Epithelial cell of esophagus (primary cell): Measurements from ENCODE around the gene SPON2.
A peak's percentile ranks its signal among the peaks of the same experiment; 100 is the strongest.
"Not testable (repeated sequence)": the region's sequence is repeated elsewhere in the genome, so short reads cannot be mapped to it uniquely, and the experiment has no call there.

Experiments
- DNase-seq: peaks from one replicate; pipeline ENCODE4 v3.0.0; 2010; ENCODE audit warnings: low read depth
- H3K4me3 ChIP-seq: 2 replicates; pipeline ENCODE4 v1.5.1; 2011; ENCODE audit warnings: mild to moderate bottlenecking, low read length, control low read depth
- CTCF ChIP-seq: IDR thresholded peaks from 2 replicates; pipeline ENCODE4 v1.5.1; 2011; ENCODE audit warnings: low read depth, mild to moderate bottlenecking, low read length, control low read depth, inconsistent platforms; ENCODE audit not compliant: insufficient read depth; ENCODE audit errors: missing control alignments

The SPON2 gene

GRCh38 chr4:1137063-1137776 is 35.2 kb downstream of the SPON2 start:
- no peak for DNase-seq
- no peak for TF ChIP-seq CTCF

GRCh38 chr4:1136048-1136447 is 36.3 kb downstream of the SPON2 start:
- peak; percentile 37 for DNase-seq
- TF ChIP-seq CTCF, result no peak
- H3K4me3 ChIP-seq, result no peak overlapping the region

More at GRCh38 chr4:1137063-1137776, 35.2 kb downstream of the SPON2 start:
- no peak overlapping the region for H3K4me3 ChIP-seq

- H3K4me3 ChIP-seq, result no peak overlapping the region
- no peak for TF ChIP-seq CTCF
- no peak for DNase-seq
Observed at GRCh38 chr4:1133033-1133432, 39.4 kb downstream of the SPON2 start.

- peak; percentile 76 for DNase-seq
- no peak overlapping the region for H3K4me3 ChIP-seq
- TF ChIP-seq CTCF, result peak; percentile 100
Observed at GRCh38 chr4:1130316-1131186, 41.8 kb downstream of the SPON2 start.

- no peak for TF ChIP-seq CTCF
- no peak for DNase-seq
Observed at GRCh38 chr4:1126506-1126905, 45.9 kb downstream of the SPON2 start.

GRCh38 chr4:1125466-1125865 is 46.9 kb downstream of the SPON2 start:
- not testable (repeated sequence) for DNase-seq, H3K4me3 ChIP-seq

More at GRCh38 chr4:1126506-1126905, 45.9 kb downstream of the SPON2 start:
- no peak overlapping the region for H3K4me3 ChIP-seq

- no peak overlapping the region for H3K4me3 ChIP-seq
- DNase-seq, result no peak
- no peak for TF ChIP-seq CTCF
Observed at GRCh38 chr4:1124818-1125217, 47.6 kb downstream of the SPON2 start.
